ENCODE results near the gene SLC9A5. TPM values are rescaled to one million over a fixed set of nuclear protein-coding genes. Genes with fewer than 3 reads are reported as not detected.

The SLC9A5 gene
- total and polyA plus RNA-seq, 10 of the 15 experiments (the other 5 are each of a cell fraction or from before 2014, with no cell fraction given): 0.26 to 5.7 (median 1.5) TPM

- no peak overlapping the region for H3K4me3 ChIP-seq
- CTCF ChIA-PET: no interaction called here
- no peak overlapping the region for H3K4me2 ChIP-seq (ENCODE audit: control insufficient read depth, insufficient read depth)
- H3K27me3 ChIP-seq (replicated peaks in 1 of 2; ENCODE audit: control insufficient read depth in 2 of 2, insufficient read depth in 2 of 2, low read length in 1 of 2): peaks cover 0 to 2% of the 10 kb centered on the region in 2 experiments; a peak in 1 of 4 replicates
- no TSS peak for BruUV-seq (replicated peaks)
- RAD21 ChIA-PET (ENCODE audit: unreplicated experiment): no interaction called here
- H3K9me3 ChIP-seq (replicated peaks; ENCODE audit: control insufficient read depth, insufficient read depth, low read length): no peaks in the 10 kb centered on the region
- SMC1A ChIA-PET (ENCODE audit: uncharacterized antibody, unreplicated experiment): no interaction called here
- in situ Hi-C loops (cut with MboI) (no loop called here), intact Hi-C loops (cut with micrococcal nuclease; ENCODE audit: unreplicated experiment) (no loop called here)
- POLR2A ChIA-PET: interaction anchor here (0.6 kb wide), 1 partner anchor 214 kb away, joined by 7 read pairs; no protein-coding TSS in a partner anchor
- no peaks in the 10 kb centered on the region for H3K36me3 ChIP-seq (ENCODE audit: control insufficient read depth in 2 of 2, insufficient read depth in 2 of 2, low read length in 1 of 2)
- H2AFZ ChIP-seq (ENCODE audit: control insufficient read depth, low read depth, low read length): no peak overlapping the region
- H3K79me2 ChIP-seq (ENCODE audit: control insufficient read depth, insufficient read depth, low read length): no peaks in the 10 kb centered on the region
- H3K4me1 ChIP-seq (ENCODE audit: control insufficient read depth, insufficient read depth, low read length): no peaks in the 10 kb centered on the region
- FAIRE-seq (no peak), DNase-seq (ENCODE audit: low read depth, low spot score) (no peak), ATAC-seq (no peak)
- WGBS (ENCODE audit: insufficient coverage, insufficient replicate concordance, low lambda C conversion rate, missing lambda C conversion rate): 63% methylated on average over 9 of the region's 9 CpGs
- H3K9ac ChIP-seq (ENCODE audit: control insufficient read depth, insufficient read depth, low read length): no peak overlapping the region
- no peak for TF ChIP-seq ZNF687 (IDR thresholded peaks at IDR 0.05)
- TF ChIP-seq LARP7 (IDR thresholded peaks at IDR 0.05): no peak
- TF ChIP-seq ZZZ3 (IDR thresholded peaks at IDR 0.05; ENCODE audit: control insufficient read depth, insufficient read length, low read depth): no peak
- no peak for TF ChIP-seq MEF2A (IDR thresholded peaks at IDR 0.05; ENCODE audit: insufficient read depth, low read depth, low read length)
- TF ChIP-seq RELB (IDR thresholded peaks at IDR 0.05; ENCODE audit: low read depth): no peak
- no peak for TF ChIP-seq SMAD1 (IDR thresholded peaks at IDR 0.05; ENCODE audit: low read depth, partially characterized antibody)
- TF ChIP-seq BMI1 (IDR thresholded peaks at IDR 0.05; ENCODE audit: borderline replicate concordance): no peak
- TF ChIP-seq ETV6 (conservative IDR thresholded peaks at IDR 0.05 in 1 of 2, IDR thresholded peaks at IDR 0.05 in 1 of 2; ENCODE audit: borderline replicate concordance in 1 of 2, low read depth in 1 of 2): no peak
- TF ChIP-seq CBFB (IDR thresholded peaks at IDR 0.05; ENCODE audit: low read depth): no peak
- TF ChIP-seq ZBTB40 (IDR thresholded peaks at IDR 0.05; ENCODE audit: borderline replicate concordance): no peak
- no peak for TF ChIP-seq NRF1 (conservative IDR thresholded peaks at IDR 0.05; ENCODE audit: low read depth, low read length)
- H3K27ac ChIP-seq (ENCODE audit: control insufficient read depth, insufficient read depth): no peak overlapping the region
- H4K20me1 ChIP-seq (ENCODE audit: control insufficient read depth, insufficient read depth): no peaks in the 10 kb centered on the region
Observed at GRCh38 chr16:67298277-67298676, 49.5 kb downstream of the SLC9A5 start.
